ENCODE results near the gene MAGI1.

Gene MAGI1

GRCh38 chr3:65971293-65972252, 67.1 kb downstream of the MAGI1 start:
- peak; percentile 30 for DNase-seq (ENCODE audit: low spot score)

GRCh38 chr3:65968996-65969395, 69.7 kb downstream of the MAGI1 start:
- DNase-seq (ENCODE audit: low spot score), result no peak

DNA sequence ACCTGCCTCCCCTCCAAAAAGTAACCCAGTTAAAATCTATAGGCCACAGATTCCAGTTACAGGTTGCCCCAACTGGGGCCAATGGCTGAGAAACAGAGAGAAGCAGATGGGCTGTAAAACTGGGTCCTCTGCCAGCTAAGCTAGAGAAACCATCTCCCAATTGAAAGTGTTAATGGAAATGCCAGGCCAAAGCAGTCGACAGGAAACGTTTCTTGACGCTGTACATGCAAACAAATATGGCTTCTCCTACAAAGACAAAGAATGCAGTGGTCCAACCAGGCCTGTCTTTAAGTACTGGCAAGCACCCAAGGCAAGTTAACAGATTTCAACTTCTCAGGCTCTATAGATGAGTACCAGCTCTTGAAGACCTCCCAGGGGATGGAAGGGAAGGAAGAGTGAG, 71.3 kb downstream of the MAGI1 start:
- DNase-seq (ENCODE audit: low spot score), result no peak

- DNase-seq (ENCODE audit: low spot score), result no peak
These were observed 73.9 kb downstream of the MAGI1 start for GRCh38 chr3:65964838-65965237.

GRCh38 chr3:65963787-65964677, 74.7 kb downstream of the MAGI1 start:
- DNase-seq (ENCODE audit: low spot score), result peak; percentile 93

DNA sequence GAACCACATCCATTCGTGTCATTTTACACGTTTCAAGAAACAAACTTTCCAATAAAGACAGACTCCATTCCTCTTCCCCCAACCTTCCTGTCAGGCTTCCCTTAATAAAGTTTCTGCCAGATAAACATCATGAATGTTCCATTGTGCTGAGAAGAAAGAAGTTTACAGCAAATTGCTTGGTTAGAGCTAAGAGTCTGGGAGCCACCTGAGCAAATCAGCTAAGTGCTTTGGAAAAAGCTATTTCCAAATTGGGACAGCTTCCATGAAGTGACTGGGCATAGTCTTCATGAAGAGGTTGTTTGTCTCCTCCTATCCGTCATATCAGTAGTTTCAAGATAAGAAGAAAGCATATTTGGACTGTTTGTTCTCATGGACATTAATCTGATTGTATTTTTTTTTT, 77.0 kb downstream of the MAGI1 start:
- no peak for DNase-seq (ENCODE audit: low spot score)

DNA sequence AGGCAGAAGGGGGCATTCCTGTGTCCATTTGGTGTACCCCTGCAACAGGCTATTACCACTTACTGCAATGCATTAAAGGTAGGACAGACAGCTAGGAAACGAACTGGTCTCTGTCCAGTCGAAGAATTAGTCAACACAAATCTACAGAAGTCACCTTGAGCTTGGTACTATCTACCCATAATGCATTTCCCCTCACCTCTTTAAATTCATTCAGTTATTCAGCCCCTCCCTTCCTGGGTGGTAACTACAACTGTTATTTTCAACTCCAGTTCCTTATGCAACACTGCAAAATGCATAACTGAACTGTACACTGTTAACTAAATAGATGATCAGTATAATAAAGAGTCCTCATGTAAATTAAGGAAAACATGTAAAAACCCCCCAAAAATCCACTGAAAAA, 77.6 kb downstream of the MAGI1 start:
- no peak for DNase-seq (ENCODE audit: low spot score)

DNA sequence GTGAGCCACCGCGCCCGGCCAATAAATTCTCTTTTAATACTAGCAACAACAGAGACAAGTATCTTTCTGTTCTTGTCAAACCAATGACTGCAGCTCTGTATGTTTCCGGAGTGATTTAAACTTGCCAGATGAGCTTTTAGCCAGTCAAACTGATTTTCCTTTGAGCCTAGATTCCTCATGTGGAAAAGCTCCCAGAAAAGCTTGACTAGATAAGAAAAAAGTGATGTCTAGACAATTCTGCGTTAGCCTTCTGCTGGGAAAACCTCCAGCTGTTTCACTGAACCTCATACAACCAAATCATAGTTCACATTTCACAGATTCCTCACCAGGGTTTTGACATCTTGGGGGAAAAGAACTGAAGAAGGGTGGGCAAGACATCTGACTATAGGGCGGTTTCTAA, 78.6 kb downstream of the MAGI1 start:
- no peak for DNase-seq (ENCODE audit: low spot score)

DNA sequence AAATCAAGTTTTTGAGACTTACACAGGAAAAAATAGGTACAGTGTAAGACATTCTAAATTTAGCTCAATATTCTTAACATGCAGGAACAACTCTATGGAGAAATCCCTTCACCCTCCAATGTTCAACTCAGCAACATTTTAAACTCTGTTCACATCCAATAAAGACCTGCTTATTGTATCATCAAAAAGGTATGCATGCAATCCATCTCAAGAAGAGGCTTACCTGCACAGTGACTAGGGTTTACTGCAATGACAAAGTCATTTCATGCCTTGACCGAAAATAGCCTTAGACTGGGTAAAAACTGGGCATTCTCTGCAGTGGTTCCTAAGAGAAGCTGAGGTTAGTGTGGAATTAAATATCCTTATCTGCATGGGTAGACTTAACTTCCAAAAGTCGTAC, 80.5 kb downstream of the MAGI1 start:
- peak; percentile 29 for DNase-seq (ENCODE audit: low spot score)

GRCh38 chr3:65955792-65956477, 82.8 kb downstream of the MAGI1 start:
- peak; percentile 63 for DNase-seq (ENCODE audit: low spot score)

DNA sequence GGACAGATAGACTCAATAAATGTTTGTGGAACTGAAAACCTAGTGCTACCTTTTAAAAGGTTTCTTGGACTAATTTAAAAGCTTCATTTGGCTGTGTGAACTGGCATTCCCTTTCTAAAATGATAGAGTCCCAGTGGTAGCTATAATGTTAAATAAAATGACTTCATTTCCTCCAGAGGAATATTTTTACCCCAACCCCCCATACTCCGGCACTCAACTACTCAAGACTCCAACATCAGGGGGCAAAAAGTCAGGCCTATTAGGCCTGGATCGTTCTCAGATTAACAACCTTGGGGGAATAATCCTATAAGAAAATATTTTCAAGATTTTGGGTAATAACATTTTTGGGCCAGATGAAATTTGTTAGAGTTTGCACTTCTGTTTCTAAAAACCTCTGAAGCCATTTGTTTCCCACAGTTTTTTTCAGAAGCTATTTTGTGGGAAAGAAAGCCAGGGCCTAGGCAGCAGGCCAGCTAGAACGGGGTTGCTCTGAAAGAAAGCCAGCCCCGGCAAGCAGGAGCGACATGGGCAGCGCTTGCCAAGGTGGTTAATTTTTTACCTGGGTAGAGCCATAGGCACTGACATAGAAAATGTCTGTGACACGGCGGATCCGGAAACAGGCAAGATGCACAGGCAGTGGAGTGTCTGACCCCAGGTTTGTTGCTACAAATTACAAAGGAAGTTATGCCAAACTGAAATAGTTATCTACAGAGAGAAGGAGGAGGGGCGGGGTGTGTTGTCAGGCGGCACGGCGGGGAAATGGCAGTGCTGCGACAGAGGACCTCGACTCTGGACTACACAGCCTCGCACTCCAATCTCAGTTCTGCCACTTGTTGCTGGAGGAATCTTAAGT, 84.6 kb downstream of the MAGI1 start:
- peak; percentile 92 for DNase-seq (ENCODE audit: low spot score)

- DNase-seq (ENCODE audit: low spot score), result peak; percentile 89
These were observed 85.4 kb downstream of the MAGI1 start for GRCh38 chr3:65953301-65953812.

GRCh38 chr3:65952842-65953241, 85.9 kb downstream of the MAGI1 start:
- peak; percentile 11 for DNase-seq (ENCODE audit: low spot score)

- DNase-seq (ENCODE audit: low spot score), result peak; percentile 77
These were observed 86.7 kb downstream of the MAGI1 start for GRCh38 chr3:65951836-65952505.

DNA sequence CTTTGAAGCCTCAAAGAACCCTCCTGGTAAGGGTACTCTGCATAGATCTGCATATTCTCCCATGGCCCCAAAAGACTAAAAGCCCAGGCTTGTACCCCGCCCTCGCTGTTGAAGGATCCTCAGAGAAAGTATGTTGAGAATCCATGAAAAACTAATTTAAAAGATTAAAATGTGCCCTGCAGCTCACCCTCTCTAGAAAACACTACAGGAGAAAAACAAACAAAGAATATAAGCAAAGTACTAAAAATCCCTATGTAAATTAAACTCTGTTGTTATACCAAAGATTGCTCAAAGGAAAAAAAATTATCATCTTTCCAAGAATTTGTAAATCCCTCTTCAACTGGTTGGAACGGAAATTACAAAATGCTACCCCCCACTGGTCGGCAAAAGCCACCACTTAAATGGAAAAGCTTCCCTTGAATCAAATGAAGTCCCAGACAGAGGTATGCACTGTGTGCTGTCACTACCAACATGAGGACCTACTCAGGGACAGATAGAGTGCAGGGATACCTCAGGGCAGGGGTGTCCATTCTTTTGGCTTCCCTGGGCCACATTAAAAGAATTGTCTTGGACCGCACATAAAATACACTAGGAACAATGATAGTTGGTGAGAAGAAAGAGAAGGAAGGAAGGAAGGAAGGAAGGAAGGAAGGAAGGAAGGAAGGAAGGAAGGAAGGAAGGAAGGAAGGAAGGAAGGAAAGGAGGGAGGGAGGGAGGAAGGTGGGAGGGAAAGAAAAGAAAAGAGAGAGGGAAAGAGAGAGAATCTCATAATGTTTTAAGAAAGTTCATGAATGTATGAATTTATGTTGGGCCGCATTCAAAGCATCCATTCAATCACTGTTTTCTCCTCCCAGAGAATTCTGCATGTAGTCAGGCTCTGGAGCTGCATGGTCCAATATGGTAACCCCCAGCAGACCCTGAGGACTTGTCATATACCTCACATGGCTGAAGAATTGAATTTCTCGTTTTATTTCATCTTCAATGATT, 88.1 kb downstream of the MAGI1 start:
- DNase-seq (ENCODE audit: low spot score), result no peak

- no peak for DNase-seq (ENCODE audit: low spot score)
These were observed 89.7 kb downstream of the MAGI1 start for GRCh38 chr3:65948841-65949573.

DNA sequence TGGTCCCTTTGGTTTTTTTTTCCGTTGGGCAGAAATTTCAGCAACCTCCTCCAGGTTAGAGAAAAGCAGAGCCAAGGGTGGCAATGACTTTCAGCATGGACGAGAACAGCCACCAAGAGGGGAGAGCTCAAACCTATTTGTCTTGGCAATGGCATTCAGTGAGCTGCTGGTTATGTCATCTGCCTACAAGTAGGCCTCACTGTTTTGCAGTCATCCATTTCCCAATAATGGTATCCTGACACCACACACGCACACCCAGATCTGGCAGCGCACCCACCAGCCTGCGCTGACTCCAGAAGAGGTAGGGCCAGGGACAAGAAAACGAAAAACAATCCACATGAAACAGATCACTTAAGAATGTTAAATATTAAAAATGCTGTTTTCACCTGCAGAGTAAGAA, 92.3 kb downstream of the MAGI1 start:
- no peak for DNase-seq (ENCODE audit: low spot score)

DNA sequence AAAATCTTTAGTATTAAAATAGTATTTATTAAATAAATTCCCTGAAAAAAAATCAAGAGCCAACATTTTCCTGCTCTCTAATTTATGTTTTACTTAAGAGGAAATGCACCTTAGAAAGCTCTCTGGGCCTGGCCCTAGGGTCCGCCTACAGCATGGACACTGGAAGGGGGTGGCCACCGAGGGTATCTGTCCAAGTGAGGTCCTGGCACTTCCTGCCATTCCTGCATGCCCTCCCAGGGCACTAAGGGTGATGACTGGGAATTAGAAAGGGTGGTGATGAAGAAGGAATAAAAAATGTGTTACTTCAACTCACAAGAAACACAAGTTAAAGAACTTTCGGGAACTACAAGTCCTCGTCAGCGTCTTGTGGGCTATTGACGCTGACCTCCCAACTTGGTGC, 92.8 kb downstream of the MAGI1 start:
- no peak for DNase-seq (ENCODE audit: low spot score)

GRCh38 chr3:65945480-65945879, 93.2 kb downstream of the MAGI1 start:
- no peak for DNase-seq (ENCODE audit: low spot score)

Measured in kidney tubule cell (primary cell).